Colonic mucosa (tissue), 4 donors: ENCODE results near the gene ATP5F1D. TPM values are rescaled to one million over a fixed set of nuclear protein-coding genes. Genes with fewer than 3 reads are reported as not detected.

ENCODE experiments used
- DNase-seq: peaks from one replicate; pipeline ENCODE4 v3.0.0-alpha.2; 2020
- H3K27ac ChIP-seq: fragments of 200-600 bp; one replicate; pipeline ENCODE4 v1.8.0; 2021
- H3K27me3 ChIP-seq: fragments of 200-600 bp; one replicate; pipeline ENCODE4 v1.8.0; 2021
- H3K36me3 ChIP-seq: fragments of 200-600 bp; one replicate; pipeline ENCODE4 v1.8.0; 2021
- H3K4me1 ChIP-seq: fragments of 200-600 bp; one replicate; pipeline ENCODE4 v1.8.0; 2021; ENCODE audit warnings: mild to moderate bottlenecking
- H3K4me3 ChIP-seq: fragments of 200-600 bp; one replicate; pipeline ENCODE4 v1.8.0; 2021
- H3K9ac ChIP-seq, 2 donors: one replicate each; pipeline ENCODE4 v1.7.0; 2013; ENCODE audit warnings: control low read depth in 2 of 2, low read depth in 2 of 2, low read length in 2 of 2
- H3K9me3 ChIP-seq: fragments of 200-600 bp; one replicate; pipeline ENCODE4 v1.8.0; 2021
- intact Hi-C: fragments of 100-400 bp; cut with DNase I; formaldehyde crosslinking; loops from one replicate; pipeline ENCODE4 v1.14.1; 2022
- total RNA-seq, 2 donors: library from RNA; stranded (reverse); fragmentation: NEBNext Ultra II Directional in 1 of 2; extraction: Animal tissue kit (Norgen Biotek cat#: 25700) in 1 of 2; gene quantifications; one replicate each; pipeline ENCODE4 v1.2.1, GENCODE V29; 2021
- TF ChIP-seq, protein P1 (sequence below): fragments of 200-600 bp; IDR thresholded peaks from one replicate; pipeline ENCODE4 v1.8.0; 2022; ENCODE audit warnings: antibody characterized with exemption, mild to moderate bottlenecking
- donor health status: healthy.
- donor health status: DM: no; HTN: no; CAD: no.
- donor health status: DM: no; HTN: no; CAD: no.

Gene ATP5F1D
- total RNA-seq, 2 donors from 2014 or later = 359 to 627 TPM

DNA sequence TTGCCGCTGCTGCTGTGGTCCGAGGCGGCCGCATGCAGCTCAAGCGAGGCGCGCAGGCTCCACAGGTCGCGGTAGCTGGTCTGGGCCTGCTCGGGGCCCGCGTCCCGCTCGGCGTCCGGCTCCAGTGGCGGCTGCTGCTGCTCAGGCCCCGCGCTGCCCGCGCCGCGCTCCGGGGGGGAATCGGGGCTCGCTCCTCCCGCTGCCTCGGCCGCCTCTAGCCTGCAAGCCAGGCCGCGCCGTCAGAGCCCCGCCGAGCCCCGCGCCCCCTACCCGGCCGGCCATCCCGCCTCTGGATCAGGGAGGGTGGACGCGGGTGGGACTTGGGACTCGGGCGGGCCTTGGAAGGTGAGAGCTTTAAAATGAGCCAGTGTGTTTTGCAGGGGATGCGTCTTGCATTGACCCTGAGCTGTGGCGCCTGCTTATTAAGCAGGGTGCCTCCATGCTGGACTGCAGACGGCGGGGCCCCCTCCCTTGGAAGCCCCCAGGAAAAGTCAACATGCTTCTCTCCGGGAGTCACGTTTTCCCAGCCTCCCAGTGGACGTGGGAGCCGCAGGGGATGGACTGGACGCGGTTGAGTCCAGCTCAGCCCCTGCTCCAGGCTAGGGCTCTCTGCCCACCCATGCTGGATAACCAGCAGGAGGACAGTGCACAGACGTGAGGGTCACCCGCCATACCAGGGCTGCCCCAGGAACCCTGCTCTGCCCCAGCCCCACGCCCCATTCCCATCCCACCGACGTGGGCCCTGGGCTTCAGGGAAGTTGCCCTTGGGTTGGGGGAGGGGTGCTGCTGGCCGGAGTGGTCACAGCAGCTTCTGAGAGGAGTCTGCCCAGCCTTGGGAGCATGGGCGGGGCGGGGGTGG lies 11.4 kb upstream of the ATP5F1D start:
- Histone ChIP-seq H3K36me3 (no peaks in the 10 kb centered on the region), H3K9me3 (no peaks in the 10 kb centered on the region), H3K27me3 (peaks cover 15% of the 10 kb centered on the region), H3K9ac (no peak overlapping the region), H3K4me3 (no peak overlapping the region), H3K4me1 (peaks cover 17% of the 10 kb centered on the region), H3K27ac (no peak overlapping the region)
- TF ChIP-seq, protein P1, sequence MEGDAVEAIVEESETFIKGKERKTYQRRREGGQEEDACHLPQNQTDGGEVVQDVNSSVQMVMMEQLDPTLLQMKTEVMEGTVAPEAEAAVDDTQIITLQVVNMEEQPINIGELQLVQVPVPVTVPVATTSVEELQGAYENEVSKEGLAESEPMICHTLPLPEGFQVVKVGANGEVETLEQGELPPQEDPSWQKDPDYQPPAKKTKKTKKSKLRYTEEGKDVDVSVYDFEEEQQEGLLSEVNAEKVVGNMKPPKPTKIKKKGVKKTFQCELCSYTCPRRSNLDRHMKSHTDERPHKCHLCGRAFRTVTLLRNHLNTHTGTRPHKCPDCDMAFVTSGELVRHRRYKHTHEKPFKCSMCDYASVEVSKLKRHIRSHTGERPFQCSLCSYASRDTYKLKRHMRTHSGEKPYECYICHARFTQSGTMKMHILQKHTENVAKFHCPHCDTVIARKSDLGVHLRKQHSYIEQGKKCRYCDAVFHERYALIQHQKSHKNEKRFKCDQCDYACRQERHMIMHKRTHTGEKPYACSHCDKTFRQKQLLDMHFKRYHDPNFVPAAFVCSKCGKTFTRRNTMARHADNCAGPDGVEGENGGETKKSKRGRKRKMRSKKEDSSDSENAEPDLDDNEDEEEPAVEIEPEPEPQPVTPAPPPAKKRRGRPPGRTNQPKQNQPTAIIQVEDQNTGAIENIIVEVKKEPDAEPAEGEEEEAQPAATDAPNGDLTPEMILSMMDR = no peak
- no peak for DNase-seq
- intact Hi-C loops = no loop called here

DNA sequence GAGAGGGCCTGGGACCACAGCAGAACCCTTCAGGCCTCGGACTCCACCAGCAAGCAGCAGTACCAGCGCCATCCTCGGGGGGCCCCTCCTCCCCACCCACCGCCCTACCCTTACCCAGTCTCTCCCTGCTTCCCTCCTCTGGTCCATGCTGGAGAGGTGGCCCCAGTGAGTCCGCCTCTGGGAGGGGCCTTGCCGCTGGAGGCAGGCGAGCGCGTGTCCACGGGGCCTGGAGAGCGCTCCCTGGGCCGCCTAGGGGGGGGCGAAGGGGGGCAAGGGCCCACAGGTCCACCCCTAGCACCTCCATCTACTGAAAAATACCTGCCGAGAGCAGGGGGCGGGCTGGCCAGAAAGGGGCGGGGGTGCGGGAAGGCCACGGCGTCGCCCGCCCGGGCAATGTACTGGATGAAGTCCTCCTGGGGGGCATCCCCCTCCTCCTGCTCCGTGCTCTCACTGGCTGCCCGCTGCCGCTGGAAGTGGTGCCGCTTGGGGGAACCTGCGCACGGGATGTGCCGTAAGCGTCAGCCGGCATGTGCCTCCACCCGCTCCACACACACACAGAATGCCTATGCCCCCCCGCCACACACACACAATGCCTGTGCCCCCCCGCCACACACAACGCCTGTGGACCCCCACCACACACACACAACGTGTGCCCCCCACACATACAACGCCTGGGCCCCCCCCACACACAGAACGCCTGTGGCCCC lies 10.6 kb upstream of the ATP5F1D start:
- Histone ChIP-seq H3K27ac (no peak overlapping the region), H3K27me3 (peaks cover 23% of the 10 kb centered on the region), H3K9ac (no peak overlapping the region), H3K36me3 (no peaks in the 10 kb centered on the region), H3K4me1 (peaks cover 17% of the 10 kb centered on the region), H3K4me3 (no peak overlapping the region), H3K9me3 (no peaks in the 10 kb centered on the region)
- TF ChIP-seq, protein P1 = no peak
- no peak for DNase-seq
- intact Hi-C loops = no loop called here

DNA sequence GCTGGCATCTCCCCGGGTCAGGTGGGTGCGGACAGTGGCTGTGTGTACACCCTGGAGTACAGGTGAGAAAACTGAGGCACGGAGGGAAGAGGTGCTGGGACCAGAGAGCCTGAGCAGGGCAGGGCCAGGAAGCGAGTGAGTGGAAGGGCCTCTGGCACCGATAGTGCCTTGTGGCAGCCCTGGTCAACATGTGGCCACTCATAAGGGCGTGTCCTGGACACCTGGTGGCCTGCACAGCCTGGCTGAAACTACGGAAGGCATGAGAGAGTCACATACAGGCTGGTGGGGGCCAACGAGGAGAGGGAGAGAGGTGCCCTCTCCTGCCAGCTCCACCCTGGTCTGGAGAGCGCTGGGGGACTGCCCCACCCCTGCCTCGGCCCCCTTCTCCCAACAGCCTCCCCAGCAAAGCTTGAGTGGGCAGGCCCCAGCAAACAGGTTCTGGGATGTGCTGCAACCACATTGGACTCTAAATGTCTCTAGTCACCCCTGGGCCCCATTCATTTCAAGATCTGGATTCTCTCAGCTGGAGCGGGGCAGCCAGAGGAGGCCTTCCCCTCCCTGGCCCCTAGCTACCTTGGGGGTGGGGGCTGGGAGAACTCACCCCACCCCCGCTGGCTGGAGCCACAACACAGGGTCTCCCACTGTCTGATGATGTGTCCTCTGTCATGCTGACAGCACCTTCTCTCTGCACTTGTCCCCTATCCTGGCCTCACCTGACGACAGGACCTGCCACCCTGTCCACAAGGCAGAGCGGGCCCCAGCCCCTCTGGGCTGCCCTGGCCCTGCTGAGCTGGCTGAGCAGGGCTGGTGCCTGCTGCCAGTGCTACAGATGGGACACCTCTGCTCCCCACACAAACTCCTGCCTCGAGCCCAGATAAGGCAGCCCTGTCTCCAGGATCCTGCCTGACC lies 9.6 kb upstream of the ATP5F1D start:
- peaks cover 17% of the 10 kb centered on the region for H3K4me1 ChIP-seq
- TF ChIP-seq, protein P1 = no peak
- no peaks in the 10 kb centered on the region for H3K36me3 ChIP-seq
- intact Hi-C loops = no loop called here
- H3K27ac ChIP-seq = no peak overlapping the region
- no peak for DNase-seq
- H3K27me3 ChIP-seq = peaks cover 32% of the 10 kb centered on the region
- no peaks in the 10 kb centered on the region for H3K9me3 ChIP-seq
- no peak overlapping the region for H3K9ac ChIP-seq
- no peak overlapping the region for H3K4me3 ChIP-seq

DNA sequence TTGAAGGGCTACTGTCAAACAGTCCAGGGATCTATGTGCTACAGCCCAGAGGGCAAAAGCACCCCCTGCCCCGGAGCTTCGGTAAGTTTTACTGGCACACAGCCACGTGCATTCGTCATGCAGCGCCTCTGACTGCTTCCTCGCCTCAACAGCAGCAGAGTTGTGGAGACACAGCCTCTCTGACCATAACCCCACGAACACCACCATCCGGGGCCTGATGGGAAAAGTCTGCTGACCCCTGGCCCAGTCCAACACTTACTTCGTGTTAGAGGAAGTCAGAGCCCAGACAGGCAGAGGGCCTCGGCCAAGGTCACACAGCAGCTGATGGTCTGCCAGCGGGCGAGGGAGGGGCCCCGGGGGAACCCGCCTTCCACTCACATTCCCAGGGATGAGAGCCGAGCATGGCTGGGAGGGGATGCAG lies 8.9 kb upstream of the ATP5F1D start:
- peaks cover 17% of the 10 kb centered on the region for H3K4me1 ChIP-seq
- TF ChIP-seq, protein P1 = no peak
- no peaks in the 10 kb centered on the region for H3K36me3 ChIP-seq
- no peak for DNase-seq
- H3K4me3 ChIP-seq = no peak overlapping the region
- peaks cover 37% of the 10 kb centered on the region for H3K27me3 ChIP-seq
- intact Hi-C loops = no loop called here
- H3K9ac ChIP-seq = no peak overlapping the region
- H3K27ac ChIP-seq = no peak overlapping the region
- no peaks in the 10 kb centered on the region for H3K9me3 ChIP-seq

DNA sequence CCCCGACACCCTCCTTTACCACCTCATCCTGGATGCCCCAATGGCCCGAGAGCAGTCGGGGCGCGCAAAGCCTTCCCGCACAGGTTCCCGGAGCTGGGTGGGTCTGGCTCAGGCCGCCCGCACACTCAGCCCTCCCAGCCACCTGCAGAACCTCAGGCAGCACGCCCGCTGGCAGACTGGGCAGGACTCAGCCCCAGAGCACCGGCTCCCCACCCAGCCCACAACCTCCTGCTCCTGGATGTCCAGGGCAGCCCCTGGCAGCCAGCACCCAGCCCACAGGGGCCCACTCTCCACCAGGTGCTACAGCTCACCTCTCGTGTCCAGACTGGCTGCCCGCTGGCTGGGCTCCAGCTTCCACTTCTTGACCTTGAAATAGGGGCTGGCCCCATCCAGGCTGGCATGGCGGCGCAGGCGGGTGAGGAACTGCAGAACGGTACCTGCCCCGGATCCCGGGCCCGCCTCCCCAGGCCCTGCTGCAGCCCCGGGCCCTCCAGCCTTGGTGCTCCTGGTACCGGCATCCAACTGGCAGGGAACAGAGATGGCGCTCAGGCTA lies 8.4 kb upstream of the ATP5F1D start:
- intact Hi-C loops = no loop called here
- H3K4me1 ChIP-seq = peaks cover 17% of the 10 kb centered on the region
- TF ChIP-seq, protein P1 = no peak
- peak; percentile 42 for DNase-seq
- H3K4me3 ChIP-seq = no peak overlapping the region
- H3K36me3 ChIP-seq = no peaks in the 10 kb centered on the region
- no peak overlapping the region for H3K27ac ChIP-seq
- peaks cover 37% of the 10 kb centered on the region for H3K27me3 ChIP-seq
- no peaks in the 10 kb centered on the region for H3K9me3 ChIP-seq
- peak overlapping the region in 1 of 2 donors; percentile 19 for H3K9ac ChIP-seq
